ENCODE measurements around the gene TNFRSF19.

TNFRSF19 gene

DNA sequence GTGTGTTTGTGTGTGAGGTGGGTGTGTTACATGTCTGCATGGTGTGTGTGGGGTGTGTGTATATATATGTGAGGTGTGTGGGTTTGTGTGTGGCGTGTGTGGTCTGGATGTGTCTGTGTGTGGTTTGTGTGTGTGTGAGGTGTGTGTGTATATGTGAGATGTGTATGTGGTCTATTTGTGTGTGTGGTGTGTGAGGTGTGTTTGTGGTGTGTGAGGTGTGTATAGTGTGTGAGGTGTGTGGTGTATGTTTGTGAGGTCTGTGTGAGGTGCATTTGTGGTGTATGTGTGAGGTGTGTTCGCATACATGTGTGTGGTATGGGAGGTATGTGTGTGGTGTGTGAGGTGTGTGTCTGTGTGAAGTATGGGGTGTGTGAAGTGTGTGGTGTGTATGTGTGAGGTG, 12.5 kb upstream of the TNFRSF19 start:
- no peak for ATAC-seq
- TF ChIP-seq OSR1 (CRISPR knock-in tag; IDR thresholded peaks at IDR 0.05) (no peak), ISL1 (CRISPR knock-in tag; IDR thresholded peaks at IDR 0.05) (no peak), ESRRG (CRISPR knock-in tag; IDR thresholded peaks at IDR 0.05) (no peak), ARNTL (CRISPR knock-in tag; IDR thresholded peaks at IDR 0.05; ENCODE audit: borderline replicate concordance, low read depth) (no peak), GLIS3 (CRISPR knock-in tag; IDR thresholded peaks at IDR 0.05) (no peak), CREB5 (CRISPR knock-in tag; IDR thresholded peaks at IDR 0.05; ENCODE audit: low read depth) (no peak), BACH2 (CRISPR knock-in tag; IDR thresholded peaks at IDR 0.05; ENCODE audit: borderline replicate concordance) (no peak), PPARA (CRISPR knock-in tag; IDR thresholded peaks at IDR 0.05; ENCODE audit: borderline replicate concordance) (no peak), TOX (CRISPR knock-in tag; IDR thresholded peaks at IDR 0.05; ENCODE audit: borderline replicate concordance) (no peak), ZFP3 (CRISPR knock-in tag; IDR thresholded peaks at IDR 0.05) (no peak), TCF4 (CRISPR knock-in tag; IDR thresholded peaks at IDR 0.05; ENCODE audit: borderline replicate concordance) (no peak), ZNF8 (CRISPR knock-in tag; IDR thresholded peaks at IDR 0.05) (no peak), ZNF70 (CRISPR knock-in tag; IDR thresholded peaks at IDR 0.05) (no peak)
- TF ChIP-seq, protein P1, sequence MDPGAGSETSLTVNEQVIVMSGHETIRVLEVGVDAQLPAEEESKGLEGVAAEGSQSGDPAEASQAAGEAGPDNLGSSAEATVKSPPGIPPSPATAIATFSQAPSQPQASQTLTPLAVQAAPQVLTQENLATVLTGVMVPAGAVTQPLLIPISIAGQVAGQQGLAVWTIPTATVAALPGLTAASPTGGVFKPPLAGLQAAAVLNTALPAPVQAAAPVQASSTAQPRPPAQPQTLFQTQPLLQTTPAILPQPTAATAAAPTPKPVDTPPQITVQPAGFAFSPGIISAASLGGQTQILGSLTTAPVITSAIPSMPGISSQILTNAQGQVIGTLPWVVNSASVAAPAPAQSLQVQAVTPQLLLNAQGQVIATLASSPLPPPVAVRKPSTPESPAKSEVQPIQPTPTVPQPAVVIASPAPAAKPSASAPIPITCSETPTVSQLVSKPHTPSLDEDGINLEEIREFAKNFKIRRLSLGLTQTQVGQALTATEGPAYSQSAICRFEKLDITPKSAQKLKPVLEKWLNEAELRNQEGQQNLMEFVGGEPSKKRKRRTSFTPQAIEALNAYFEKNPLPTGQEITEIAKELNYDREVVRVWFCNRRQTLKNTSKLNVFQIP (CRISPR knock-in tag; IDR thresholded peaks at IDR 0.05; ENCODE audit: borderline replicate concordance, low read depth) = no peak
- TF ChIP-seq, protein P2, sequence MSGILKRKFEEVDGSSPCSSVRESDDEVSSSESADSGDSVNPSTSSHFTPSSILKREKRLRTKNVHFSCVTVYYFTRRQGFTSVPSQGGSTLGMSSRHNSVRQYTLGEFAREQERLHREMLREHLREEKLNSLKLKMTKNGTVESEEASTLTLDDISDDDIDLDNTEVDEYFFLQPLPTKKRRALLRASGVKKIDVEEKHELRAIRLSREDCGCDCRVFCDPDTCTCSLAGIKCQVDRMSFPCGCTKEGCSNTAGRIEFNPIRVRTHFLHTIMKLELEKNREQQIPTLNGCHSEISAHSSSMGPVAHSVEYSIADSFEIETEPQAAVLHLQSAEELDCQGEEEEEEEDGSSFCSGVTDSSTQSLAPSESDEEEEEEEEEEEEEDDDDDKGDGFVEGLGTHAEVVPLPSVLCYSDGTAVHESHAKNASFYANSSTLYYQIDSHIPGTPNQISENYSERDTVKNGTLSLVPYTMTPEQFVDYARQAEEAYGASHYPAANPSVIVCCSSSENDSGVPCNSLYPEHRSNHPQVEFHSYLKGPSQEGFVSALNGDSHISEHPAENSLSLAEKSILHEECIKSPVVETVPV (CRISPR knock-in tag; IDR thresholded peaks at IDR 0.05) = no peak

DNA sequence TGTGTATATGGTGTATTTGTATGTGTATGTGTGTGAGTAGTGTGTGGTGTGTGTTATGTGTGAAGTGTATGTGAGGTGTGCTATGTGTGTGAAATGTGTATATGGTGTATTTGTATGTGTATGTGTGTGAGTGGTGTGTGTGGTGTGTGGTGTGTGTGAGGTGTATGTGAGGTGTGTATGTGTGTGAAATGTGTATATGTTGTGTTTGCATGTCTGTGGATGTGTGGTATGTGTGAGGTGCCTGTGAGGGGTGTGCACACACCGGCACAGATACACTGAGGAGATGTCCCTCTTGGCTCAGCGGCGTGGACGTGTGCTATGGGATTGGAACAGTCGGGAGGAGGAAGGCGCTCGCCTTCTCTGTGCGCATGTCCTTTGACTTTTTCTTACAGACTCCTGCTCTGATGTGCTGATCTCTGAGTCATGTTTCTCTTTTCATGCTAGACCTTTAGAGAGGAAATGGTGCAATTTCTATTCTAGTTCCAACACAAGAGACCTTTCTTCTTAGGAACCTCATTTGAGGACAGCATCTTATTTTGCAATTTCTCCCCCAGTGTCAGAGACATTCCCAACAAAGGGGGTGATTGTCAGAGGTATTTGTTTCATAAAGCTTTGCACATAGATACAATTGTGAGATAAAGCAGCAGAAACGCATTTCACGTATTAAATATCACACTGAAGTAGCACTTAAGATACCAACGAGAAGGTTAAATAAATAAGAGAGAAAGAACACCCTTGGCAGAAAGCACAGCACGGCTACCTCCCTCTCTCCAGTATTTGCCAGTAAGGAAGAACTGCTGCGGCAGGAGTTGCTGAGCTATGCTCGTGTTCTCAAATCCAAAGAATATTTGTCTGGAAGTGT, 11.3 kb upstream of the TNFRSF19 start:
- no peak for TF ChIP-seq ZNF8 (CRISPR knock-in tag; IDR thresholded peaks at IDR 0.05)
- TF ChIP-seq, protein P1 (CRISPR knock-in tag; IDR thresholded peaks at IDR 0.05; ENCODE audit: borderline replicate concordance, low read depth) = no peak
- TF ChIP-seq, protein P2 (CRISPR knock-in tag; IDR thresholded peaks at IDR 0.05) = 0 out of 2 replicates have a peak, but pooled peaks have one; percentile 28
- peak; percentile 74 for TF ChIP-seq ISL1 (CRISPR knock-in tag; IDR thresholded peaks at IDR 0.05)
- peak; percentile 90 for ATAC-seq

DNA sequence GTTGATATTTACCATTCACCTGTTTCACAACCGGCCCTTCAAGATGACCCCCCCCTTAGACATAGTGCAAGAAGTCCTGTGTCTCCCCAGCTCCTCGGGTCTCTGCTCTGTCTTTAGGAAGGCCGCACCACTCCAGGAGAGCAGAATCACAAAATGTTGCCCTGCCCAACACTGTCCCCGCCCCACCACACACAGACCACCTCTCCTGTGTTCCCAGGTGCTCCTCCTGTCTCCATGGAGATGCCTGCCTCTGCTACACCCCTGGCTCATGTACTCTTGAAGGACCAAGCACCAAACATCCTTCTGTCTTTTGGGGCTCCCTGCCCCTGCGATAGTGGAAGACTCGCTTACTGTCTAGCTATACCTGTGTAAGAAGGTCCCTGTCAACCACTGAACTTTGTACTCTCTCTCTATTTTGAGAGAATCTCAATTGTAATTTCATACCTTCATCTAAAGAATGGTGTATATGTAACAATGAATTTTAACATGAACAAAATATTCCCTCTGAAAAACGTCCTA, 9.6 kb upstream of the TNFRSF19 start:
- ATAC-seq = no peak
- no peak for TF ChIP-seq ZC3H10 (CRISPR knock-in tag; IDR thresholded peaks at IDR 0.05)
- no peak for TF ChIP-seq TSHZ2 (CRISPR knock-in tag; IDR thresholded peaks at IDR 0.05)
- no peak for TF ChIP-seq ARNTL (CRISPR knock-in tag; IDR thresholded peaks at IDR 0.05; ENCODE audit: borderline replicate concordance, low read depth)
- TF ChIP-seq, protein P2 (CRISPR knock-in tag; IDR thresholded peaks at IDR 0.05) = no peak
- TF ChIP-seq CREB5 (CRISPR knock-in tag; IDR thresholded peaks at IDR 0.05; ENCODE audit: low read depth) = no peak
- no peak for TF ChIP-seq TCF4 (CRISPR knock-in tag; IDR thresholded peaks at IDR 0.05; ENCODE audit: borderline replicate concordance)
- TF ChIP-seq RARB (CRISPR knock-in tag; IDR thresholded peaks at IDR 0.05) = no peak
- no peak for TF ChIP-seq ZNF565 (CRISPR knock-in tag; conservative IDR thresholded peaks at IDR 0.05; ENCODE audit: low read depth)
- no peak for TF ChIP-seq BACH2 (CRISPR knock-in tag; IDR thresholded peaks at IDR 0.05; ENCODE audit: borderline replicate concordance)
- TF ChIP-seq ZFP30 (CRISPR knock-in tag; IDR thresholded peaks at IDR 0.05) = no peak
